ENCODE data around the gene UBXN10.
"Not testable (repeated sequence)": the region's sequence is repeated elsewhere in the genome, so short reads cannot be mapped to it uniquely, and the experiment has no call there.

UBXN10 gene

GRCh38 chr1:20200966-20201365 is 15.1 kb downstream of the UBXN10 start:
- DNase-seq (ENCODE audit: low read depth): no peak

DNA sequence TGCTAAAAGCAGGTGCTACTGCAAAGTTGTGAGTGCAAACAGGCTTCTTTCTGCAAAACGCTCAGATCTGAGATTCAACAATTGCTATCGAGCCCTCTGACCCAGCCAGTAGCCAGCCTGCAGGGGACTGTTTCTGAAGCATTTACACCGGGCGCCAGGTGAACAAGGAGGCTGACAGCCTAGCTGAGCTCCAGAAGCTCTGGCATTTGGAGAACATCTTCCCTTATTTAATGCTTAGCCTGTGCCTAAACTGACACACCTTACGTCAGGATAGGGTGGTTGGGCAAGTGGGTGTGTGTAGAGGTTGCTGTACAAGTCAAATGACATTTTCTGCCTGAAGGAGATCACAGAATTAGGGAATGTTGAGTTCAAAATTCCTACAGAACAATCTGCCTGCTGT is 16.3 kb downstream of the UBXN10 start:
- no peak for DNase-seq (ENCODE audit: low read depth)

DNA sequence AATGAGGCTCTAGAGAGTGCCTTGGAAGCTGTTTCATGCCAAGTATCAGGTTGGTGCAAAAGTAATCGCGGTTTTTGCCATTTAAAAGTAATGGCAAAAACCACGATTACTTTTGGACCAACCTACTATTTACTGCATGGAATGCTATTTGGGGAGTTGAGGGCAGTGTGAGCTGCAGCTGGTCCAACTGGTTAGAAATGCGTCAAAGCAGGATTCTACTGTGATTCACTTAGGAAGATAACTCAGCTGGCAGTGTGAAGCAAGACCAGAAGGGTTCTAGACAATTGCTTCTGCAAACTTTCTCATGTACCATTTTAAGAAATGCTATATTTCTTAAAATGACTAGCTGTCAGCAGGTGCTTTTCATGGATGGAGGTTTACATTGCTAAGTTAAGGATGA is 21.6 kb downstream of the UBXN10 start:
- DNase-seq (ENCODE audit: low read depth): no peak

DNA sequence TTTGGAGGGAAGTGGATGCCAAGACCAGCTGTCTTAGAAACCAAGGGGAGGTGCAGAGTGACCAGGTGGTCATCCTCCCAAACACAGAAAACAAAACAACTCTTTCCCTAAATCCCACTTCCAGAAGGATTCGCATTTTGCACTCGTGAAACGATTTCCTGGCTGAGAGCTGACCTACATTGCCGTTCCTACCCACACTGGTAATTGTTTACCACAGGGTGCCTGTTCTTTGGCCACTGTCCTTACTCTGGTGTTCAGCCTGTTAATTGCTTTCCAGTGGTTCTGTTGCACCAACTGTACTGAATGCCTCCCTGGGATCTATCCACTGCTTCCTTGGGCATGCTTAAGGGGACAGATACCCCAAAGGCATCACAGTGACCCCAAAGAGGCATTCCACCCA is 23.6 kb downstream of the UBXN10 start:
- DNase-seq (ENCODE audit: low read depth): no peak

DNA sequence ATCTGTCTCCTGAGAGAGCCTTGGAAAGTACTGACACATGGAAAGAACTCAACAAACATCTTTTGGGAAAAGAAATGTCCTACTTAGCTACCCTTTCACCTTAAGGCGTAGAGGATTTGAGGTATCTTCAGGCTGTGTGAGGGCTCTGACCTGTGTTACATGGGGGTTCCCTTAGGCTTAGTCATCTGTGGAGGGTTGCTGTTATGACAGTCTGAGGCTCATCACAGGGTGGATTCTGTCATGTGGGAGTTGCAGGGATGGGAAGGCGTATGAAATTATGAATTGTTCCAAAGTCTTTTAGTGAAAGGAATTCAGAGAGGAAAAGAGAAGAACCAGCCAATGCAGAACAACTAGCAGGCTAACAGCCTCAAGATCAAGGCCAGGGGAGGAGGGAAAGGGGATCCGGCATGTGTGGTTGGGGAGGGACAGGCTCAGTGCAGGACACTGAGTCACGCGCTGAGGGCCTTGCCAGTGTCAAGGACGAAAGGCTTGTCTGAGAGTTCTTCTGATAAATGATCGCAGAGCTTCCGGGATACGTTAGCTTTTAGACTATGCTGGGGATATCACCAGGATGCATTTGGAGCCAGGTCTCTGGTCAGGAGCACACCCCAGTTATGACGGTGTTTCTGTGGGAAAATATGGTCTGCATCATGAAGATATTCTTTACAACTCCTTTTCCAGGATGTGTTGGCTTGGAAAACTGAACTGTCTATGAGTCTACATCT is 25.0 kb downstream of the UBXN10 start:
- DNase-seq (ENCODE audit: low read depth): no peak

DNA sequence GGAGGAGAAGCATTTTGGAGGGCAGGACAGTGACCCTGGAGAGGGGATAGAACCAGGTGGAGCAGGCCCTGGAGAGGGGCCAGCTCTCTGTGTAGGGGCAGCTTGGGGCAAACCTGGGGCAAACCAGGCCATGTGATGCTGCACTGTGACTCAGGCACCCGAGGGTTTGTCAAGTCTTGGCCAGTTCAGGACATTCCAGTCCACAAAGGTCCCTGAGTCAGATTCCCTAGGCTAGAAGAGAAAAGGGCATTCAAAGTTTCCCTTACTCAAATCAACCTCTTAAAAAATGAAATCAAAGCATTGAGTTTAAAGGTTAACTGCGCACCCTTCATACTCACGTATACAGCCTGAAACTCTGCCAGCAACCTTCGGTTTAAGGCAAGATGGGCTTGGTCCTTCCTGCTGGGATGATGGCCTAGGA is 25.6 kb downstream of the UBXN10 start:
- no peak for DNase-seq (ENCODE audit: low read depth)

DNA sequence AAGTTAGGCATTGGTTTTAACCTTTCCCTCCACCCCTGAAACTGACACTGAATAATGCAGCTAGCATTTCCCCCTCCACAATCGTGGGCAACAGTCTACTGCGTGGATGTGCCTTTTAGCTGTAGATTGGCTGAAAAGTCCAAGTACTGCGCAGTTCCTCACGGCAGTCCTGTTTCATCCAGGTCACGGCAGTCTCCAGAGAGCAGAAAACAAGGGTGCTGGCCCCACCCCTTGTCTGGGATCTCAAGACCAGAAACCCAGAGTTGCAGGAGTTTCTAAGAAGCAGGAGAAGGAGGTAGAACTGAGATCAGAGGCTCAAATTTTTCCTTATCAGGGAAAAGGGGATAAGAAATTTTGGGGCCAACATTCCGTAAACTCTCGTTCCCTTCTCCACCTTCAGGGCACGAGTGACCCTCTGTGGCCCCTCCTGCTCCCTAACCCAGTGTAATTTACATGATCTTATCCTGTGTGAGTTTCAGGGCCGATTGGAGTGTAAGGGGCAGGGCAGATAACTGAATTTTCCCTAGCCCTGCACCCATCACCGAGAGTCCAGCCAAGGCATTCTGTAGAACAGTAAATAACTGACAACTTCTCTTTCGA is 26.3 kb downstream of the UBXN10 start:
- no peak for DNase-seq (ENCODE audit: low read depth)

DNA sequence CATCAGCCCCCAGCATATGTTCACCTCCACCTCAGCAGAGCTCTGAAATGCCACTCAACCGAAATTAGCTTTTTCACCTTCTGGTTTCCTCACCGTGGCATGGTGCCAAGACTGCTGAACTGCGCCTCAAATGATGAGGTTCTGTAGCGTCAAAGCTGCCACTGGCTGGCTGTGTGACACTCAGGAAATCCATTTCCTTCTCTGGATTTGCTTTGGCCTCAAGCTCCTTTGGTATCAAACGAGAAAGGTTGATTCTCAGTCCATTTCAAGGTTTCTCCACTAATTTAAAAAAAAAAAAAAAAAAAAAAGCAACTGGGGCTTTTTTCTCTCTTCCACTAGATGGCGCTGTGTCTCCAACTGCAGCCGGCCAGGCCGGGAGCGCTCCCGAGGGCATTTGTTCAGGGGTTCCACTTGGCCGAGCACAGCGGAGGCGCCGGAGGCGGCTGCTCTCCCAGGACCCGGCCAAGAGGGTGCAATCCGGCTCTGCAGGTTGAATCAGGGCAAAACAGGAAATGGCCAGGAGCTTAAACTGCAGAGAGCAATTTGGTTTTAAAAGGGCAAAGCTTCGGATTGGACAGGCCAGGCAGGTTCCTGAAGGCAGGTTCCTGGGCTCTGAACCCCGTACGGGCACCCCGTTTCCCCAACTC is 26.9 kb downstream of the UBXN10 start:
- peak; percentile 23 for DNase-seq (ENCODE audit: low read depth)

GRCh38 chr1:20215716-20216115 is 29.8 kb downstream of the UBXN10 start:
- DNase-seq (ENCODE audit: low read depth): no peak

GRCh38 chr1:20216574-20216973 is 30.7 kb downstream of the UBXN10 start:
- DNase-seq (ENCODE audit: low read depth): no peak

- not testable (repeated sequence) for DNase-seq (ENCODE audit: low read depth)
Observed at GRCh38 chr1:20219053-20219452, 33.2 kb downstream of the UBXN10 start.

DNA sequence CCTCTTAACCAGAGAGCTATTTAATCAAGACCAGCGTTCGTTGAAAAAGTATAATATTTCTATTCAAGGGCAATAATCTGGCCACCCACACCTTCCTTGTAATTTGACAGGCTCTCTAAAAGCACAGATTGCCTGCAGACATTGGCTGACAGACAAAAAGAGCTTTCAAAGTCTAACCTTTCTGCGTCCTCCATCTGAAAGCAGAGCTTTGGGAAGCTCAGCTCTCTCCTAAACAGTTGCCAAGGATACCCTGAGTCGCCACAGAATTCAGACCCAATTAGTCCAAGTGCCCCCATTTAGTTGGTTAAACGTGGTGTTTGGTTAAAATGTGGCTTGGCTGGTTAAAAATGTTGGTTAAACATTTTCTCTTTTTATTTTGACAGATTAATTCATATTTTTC is 34.1 kb downstream of the UBXN10 start:
- DNase-seq (ENCODE audit: low read depth): no peak

DNA sequence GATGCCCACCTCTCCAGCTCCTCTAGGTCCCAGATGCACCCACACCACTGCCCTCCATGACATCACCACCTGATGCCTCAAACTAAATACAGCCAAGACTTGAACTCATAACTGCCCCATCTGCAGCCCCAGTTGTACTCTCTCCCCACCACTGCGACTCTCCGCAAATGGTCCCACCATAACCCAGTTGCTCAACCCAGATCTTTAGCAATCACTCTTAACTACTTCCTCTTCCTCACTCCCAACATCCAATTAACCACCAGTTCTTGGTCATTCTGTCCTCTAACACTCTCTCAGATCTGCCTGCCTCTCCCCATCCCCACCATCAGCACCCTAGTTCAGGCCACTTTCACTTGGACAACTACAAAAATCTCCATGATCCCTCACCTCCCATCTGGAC is 37.2 kb downstream of the UBXN10 start:
- DNase-seq (ENCODE audit: low read depth): no peak

DNA sequence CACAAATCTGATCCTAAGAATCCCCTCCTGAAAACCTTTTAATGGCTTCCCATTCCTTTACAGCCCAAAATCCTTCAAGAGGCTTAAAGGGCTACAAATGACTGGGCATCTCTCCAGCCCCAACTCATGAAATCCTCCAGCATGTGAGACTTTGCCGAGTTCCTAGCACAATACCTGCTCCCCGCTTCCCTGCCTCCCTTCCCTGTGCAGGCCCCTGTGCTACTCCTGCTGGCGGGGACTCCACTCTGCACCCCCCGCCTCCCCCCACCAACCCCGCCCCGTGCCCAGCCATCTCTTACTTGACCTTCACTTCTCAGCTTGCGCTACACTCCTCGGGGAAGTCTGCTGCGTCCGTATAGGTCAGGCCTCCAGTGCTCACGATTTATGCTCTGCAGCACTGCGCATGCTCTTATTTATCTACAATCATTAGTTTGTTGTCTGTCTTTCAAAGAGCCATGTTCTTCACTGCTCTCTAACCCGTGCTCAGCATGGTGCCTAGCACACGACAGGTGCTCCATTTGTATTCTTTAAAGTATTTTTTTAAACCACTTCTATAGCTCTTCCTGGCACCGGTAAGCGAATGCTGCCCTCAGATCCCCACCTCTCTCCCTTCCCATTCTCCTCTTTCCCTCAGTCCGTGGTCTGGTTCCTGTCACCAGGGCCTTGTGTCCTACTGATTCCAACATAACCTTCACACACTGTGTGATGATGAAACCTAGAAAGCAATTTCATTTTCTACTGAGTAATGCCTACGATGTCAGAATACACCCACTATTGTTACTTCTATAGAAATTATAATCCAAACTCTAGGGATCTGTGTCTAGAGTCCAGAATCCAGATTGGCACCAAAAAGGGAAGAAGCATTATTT is 37.9 kb downstream of the UBXN10 start:
- DNase-seq (ENCODE audit: low read depth): no peak

GRCh38 chr1:20224546-20224945 is 38.6 kb downstream of the UBXN10 start:
- DNase-seq (ENCODE audit: low read depth): no peak

DNA sequence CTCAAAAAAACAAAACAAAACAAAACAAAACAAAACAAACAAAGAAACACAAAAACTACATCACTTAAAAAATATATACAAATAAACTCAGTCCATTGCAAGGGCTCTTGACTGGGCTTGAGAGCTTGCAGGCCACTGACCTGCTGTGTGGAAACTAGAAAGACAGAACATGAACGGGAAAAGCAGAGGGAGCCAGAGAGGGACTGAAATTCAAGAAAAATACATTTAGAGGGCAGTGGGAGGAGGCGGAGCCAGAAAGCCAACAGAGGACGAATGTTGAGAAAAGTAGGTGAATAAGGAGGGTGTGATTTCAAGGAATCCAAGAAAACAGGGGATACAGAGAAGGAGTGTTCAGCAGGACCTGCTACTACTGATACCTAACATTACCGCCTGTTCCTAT is 41.8 kb downstream of the UBXN10 start:
- no peak for DNase-seq (ENCODE audit: low read depth)

DNA sequence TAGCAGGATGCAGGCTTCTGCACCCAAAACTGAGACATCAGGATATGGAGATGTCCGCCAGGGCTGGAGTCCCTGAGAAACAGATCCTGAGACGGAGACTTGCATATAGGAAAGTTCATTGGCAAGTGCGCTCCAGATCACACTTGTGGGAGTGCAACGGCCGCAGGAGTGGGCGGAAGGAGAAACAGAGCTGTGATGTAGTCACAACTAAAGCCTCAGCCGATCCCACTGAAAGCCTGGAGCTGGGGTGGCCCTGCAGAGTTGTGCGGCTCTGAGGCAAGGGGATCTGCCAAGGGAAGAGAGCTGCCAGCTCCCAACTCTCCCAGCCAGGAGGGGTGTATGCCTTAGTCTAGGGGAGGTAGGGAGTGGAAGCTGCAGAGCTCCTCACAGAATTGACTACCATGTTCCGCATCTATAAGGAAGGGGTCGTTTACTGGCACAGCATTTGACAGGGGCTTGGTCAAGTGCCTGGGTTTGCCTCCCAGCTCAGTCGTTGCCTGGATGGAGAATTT is 42.5 kb downstream of the UBXN10 start:
- no peak for DNase-seq (ENCODE audit: low read depth)

DNA sequence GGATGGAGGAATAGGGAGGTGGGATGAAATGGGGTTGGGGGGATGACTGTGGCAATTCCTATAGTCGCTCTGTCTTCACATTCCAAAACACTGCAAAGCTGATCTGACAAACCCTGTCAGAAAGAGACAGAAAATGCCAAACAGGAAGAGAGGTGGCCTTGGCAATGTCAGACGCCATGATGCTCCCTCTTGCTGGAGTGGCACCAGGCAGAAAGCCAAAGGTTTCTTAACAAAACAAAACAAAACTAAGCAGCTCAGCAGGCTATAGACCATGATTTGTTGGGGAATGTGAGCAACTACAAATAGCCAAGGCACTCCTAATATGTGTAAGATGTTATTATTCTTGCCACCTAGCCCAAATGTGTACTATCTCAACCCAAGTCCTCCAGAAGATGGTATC is 43.3 kb downstream of the UBXN10 start:
- no peak for DNase-seq (ENCODE audit: low read depth)

GRCh38 chr1:20232564-20232963 is 46.7 kb downstream of the UBXN10 start:
- DNase-seq (ENCODE audit: low read depth): not testable (repeated sequence)

DNA sequence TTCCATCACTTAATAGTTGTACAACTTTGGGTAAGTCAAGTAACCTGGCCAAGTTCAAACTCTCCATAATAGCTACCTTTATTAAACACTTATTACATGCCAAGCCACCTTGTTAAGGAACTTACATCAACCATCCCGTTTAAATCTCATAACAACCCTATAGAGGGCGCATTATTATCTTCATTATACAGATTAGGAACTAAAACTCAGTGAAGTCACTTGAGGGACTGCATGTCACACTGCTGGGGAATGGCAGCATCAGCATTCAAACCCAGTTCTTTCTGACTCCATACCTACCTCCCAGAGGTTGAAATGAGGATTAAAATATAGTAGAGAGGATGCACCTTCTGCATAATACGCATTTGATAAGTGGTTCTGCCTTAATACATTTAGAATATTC is 47.5 kb downstream of the UBXN10 start:
- no peak for DNase-seq (ENCODE audit: low read depth)

DNA sequence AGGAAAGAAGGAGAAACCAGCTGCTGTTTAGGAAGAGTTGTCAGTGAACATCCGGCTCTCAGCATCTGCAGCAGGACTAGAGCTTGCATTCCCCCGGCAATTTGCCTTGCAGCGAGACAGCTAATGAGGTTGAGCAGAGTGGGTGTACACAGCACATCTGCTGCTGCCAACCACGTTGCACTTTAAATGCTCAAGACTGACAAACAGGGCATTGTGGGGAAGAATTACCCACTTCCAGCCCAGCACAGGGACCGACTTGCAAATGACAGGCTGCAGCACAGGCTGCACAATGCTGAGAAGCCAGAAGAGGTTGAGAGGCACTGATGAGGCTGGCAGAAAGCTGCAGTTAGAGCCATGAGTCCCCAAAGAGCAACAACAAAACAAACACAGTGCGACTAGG is 48.0 kb downstream of the UBXN10 start:
- no peak for DNase-seq (ENCODE audit: low read depth)

- DNase-seq (ENCODE audit: low read depth): no peak
Observed at GRCh38 chr1:20234788-20235535, 49.1 kb downstream of the UBXN10 start.
